Epithelial cell of proximal tubule (primary cell): ENCODE measurements around the gene TRIM17. TPM values are rescaled to one million over a fixed set of nuclear protein-coding genes. Genes with fewer than 3 reads are reported as not detected.

Experiments
- DNase-seq: peaks from one replicate; pipeline ENCODE4 v3.0.0-alpha.2; 2011; ENCODE audit warnings: low read depth
- H3K4me3 ChIP-seq: 2 replicates; pipeline ENCODE4 v1.5.1; 2011; ENCODE audit warnings: low read depth, mild to moderate bottlenecking, low read length
- total RNA-seq: library from RNA; depleted of rRNA; stranded (reverse); fragments of >200 nt; gene quantifications from 2 replicates; pipeline ENCODE4 v1.2.3, GENCODE V29; 2015
- TF ChIP-seq, protein P1 (sequence below): conservative IDR thresholded peaks from 2 replicates; pipeline ENCODE4 v1.5.1; 2012; ENCODE audit warnings: low read depth, mild to moderate bottlenecking, low read length

TRIM17 gene
- total RNA-seq, 1 donor from 2014 or later: 10.4 TPM

- TF ChIP-seq, protein P1, sequence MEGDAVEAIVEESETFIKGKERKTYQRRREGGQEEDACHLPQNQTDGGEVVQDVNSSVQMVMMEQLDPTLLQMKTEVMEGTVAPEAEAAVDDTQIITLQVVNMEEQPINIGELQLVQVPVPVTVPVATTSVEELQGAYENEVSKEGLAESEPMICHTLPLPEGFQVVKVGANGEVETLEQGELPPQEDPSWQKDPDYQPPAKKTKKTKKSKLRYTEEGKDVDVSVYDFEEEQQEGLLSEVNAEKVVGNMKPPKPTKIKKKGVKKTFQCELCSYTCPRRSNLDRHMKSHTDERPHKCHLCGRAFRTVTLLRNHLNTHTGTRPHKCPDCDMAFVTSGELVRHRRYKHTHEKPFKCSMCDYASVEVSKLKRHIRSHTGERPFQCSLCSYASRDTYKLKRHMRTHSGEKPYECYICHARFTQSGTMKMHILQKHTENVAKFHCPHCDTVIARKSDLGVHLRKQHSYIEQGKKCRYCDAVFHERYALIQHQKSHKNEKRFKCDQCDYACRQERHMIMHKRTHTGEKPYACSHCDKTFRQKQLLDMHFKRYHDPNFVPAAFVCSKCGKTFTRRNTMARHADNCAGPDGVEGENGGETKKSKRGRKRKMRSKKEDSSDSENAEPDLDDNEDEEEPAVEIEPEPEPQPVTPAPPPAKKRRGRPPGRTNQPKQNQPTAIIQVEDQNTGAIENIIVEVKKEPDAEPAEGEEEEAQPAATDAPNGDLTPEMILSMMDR: no peak
- H3K4me3 ChIP-seq: peak overlapping the region; percentile 91
- no peak for DNase-seq
Observed at GRCh38 chr1:228405200-228405978, 11.3 kb downstream of the TRIM17 start.

DNA sequence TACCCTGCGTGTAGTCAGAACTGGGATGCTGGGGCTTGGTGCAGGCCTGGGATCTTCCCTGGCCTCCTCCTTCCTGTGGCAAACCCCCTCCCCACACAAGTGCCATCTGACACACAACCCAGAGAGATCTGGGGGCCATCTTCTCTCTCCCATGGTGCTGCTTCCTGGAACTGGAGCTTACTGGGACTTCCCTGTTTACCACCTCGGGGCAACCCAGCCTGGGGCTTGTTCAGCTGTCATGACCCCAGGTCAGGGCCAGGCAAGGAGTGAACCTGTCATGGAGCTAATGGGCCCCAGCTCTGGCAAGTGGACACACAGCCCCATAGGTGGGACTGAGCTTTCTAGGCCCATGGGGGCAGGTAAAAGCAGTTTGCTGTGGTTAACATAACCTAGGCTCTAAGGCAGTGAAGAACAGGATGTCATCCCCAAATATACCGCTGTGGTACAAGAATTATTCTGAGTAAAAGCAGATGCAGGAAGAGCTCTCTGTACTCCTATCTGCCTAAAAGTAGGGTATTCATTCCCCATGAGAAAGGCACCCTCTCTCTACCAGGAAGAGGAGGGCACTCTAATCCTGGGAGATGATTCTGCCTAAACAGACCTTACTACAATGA is 12.4 kb downstream of the TRIM17 start:
- DNase-seq: no peak
- TF ChIP-seq, protein P1: no peak
- H3K4me3 ChIP-seq: no peak overlapping the region

DNA sequence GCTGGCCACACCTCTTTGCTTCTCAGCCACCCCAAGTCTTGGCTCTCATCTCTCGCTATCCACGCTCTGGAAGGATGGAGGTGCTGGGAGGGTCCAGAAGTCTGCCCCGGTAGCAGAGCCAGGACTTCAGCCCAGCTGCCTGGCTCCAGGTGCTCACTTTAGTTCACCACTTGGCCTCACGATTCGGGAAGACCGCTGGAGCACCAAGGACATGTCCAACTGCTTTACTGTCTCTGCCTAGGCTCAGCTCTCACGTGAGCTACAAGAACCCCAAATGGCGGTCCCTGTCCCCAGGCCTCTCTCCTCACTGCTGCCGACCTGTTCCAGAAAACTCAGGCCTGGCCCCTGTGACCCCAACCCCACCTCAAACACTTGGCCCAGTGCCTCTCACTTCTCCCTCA is 13.4 kb downstream of the TRIM17 start:
- TF ChIP-seq, protein P1: no peak
- DNase-seq: no peak
- no peak overlapping the region for H3K4me3 ChIP-seq

DNA sequence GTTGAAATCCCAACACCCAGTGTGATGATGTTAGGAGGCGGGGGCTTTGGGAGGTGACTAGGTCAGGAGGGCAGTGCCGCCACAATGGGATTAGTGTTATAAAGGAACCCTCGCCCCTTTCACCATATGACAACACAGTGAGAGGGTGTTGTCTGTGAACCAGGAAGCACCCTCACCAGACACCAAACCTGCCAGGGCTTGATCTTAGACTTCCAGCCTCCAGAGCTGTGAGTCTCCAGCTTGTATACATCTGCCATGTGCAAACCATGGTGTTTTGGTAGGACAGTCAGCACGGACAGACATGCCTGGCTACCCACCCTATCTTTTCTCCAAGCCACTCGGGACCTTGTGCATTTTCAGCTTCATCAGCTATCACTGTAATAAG is 14.0 kb downstream of the TRIM17 start:
- no peak for DNase-seq
- TF ChIP-seq, protein P1: no peak
- no peak overlapping the region for H3K4me3 ChIP-seq

GRCh38 chr1:228401782-228402640 is 14.7 kb downstream of the TRIM17 start:
- TF ChIP-seq, protein P1: no peak
- DNase-seq: no peak
- no peak overlapping the region for H3K4me3 ChIP-seq

DNA sequence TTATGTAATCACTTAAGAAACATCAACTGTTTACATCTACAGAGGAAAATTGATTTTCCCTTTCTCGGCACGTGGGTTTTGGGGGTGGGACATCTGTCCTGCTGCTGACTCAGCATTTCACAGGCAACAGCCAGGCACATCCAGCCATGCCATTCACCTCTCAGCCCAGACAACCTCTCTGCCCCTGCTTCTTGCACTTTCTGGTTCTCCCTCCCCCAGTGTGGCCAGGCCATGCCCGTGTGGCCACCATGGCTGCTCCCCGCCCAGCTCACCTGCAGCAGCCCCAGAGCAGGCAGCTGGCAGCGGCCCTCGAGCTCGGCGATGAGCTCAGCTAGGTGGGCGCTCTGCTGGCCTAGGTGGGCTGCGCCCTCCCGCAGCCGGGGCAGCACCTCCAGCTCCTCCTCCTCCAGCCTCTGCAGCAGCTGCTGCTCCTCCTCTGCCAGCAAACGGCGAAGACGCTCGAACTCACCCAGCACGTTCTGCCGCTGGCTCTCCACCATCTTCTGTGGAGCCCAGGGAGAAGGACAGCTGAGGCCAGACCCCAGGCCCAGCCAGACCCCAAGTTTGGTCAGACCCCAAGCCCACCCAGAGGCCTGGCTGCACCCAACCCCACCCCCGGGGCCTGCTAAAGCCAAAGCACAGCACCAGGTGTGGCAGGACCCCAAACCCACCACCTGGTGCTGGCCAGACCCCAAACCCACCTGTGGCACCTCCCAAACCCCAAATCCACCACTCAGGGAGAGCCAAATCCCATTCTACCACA is 15.8 kb downstream of the TRIM17 start:
- TF ChIP-seq, protein P1: no peak
- DNase-seq: no peak
- H3K4me3 ChIP-seq: no peak overlapping the region
